ENCODE results near the gene NPIPB2.
"Not testable (repeated sequence)": the region's sequence is repeated elsewhere in the genome, so short reads cannot be mapped to it uniquely, and the experiment has no call there.

The NPIPB2 gene

DNA sequence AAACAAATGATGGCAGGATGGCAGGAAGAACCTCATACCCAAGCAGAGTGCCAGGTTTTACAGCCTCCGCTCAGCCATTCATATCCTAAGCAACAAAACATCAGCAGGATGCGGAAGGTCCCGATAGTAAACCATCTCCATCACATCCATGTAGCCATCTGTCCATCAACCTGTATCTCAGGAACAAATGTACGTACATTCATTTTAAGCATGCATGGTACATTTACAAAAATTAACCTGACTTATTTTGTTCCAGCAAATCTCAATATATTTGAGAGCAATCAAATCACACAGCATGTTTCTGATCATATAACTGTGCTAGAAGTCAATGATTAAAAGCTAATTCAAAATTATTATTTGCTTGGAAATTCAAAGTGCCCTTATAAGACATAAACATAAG is at the start of gene NPIPB2:
NPIPB2 (minus strand) TSS at position 101 of the 400 bp plus-strand sequence; CDS start at position 101, 0 bp downstream.
- not testable (repeated sequence) for DNase-seq

DNA sequence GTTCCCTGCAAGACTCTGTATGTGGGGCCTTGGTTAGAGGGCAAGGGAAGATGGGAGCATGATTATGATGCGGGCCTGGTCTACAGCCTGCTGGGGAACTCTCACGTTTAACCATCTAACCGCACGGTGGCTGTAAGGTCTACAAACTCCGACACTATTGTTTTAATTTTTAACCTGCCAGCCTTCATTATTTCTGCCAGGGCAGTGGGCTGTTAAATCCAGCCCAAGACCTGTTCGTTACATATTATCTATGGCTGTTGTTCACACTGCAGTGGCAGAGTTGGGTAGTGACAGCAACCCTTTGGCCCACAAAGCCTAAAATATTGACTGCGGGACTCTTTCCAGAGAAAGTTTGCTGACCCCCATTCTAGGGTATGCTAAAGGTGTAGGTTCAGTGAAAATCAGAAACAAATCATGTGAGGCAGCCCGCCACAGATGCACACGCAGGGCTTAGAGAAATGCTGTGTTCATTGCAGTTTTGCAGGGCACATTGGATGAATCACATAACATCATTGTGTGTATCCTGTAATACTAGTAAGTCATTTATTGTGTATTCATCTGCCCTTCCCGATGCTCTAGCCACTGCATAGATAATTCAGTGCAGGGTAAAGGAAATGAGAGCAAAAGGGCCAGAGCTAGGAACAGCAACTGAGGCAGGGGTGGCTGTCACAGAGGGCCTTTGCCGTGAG is 49.0 kb upstream of the NPIPB2 start:
- DNase-seq = no peak

DNA sequence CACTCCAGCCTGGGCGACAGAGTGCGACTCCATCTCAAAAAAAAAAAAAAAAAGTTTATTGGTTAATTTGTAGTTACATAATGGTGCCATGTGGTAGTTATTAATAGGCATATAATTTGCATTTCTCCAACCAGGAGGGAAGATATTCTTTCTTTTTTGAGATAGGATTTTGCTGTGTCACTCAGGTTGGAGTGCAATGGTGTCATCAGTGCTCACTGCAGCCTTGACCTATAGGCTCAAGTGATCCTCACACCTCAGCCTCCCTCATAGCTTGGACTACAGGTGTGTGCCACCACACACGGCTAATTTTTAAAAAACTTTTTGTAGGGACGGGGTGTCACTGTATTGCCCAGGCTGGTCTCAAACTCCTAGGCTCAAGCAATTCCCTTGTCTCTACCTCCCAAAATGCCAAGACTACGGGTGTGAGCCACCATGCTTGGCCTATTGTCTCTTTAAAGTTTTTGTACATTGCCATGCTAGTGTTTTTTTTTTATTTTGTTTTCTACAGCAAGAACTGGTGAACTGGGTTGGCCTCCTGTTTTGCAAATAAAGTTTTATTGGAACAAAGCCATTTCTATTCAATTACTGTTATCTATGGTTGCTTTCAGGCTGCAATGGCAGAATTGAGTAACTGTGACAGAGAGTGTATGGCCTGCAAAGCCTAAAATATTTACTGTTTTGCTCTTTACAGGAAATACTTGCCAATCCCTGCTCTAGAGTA is 46.6 kb upstream of the NPIPB2 start:
- no peak for DNase-seq

DNA sequence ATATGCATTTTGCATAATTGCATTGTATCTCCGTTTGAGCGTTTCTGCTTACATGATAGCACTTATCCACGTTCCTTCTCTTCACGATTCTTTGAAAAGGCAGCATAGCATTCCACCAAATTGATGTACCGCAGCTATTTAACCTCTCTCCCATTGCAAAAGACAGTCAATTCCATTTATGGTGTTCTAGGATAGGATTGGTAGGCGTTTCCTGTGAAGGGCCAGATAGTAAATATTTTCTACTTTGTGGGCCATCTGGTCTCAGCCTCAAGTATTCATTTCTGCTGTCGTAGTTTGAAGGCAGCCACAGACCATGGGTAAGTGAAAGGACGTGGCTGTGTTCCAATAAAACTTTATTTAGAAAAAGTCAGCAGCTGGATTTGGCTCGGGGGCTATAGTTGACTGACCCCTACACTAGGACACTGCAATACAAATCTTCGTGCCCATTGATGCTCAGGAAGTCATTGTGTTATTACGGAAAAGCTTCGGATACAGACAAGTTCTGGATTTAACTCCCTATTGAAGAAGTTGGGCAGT is 44.7 kb upstream of the NPIPB2 start:
- DNase-seq = no peak

DNA sequence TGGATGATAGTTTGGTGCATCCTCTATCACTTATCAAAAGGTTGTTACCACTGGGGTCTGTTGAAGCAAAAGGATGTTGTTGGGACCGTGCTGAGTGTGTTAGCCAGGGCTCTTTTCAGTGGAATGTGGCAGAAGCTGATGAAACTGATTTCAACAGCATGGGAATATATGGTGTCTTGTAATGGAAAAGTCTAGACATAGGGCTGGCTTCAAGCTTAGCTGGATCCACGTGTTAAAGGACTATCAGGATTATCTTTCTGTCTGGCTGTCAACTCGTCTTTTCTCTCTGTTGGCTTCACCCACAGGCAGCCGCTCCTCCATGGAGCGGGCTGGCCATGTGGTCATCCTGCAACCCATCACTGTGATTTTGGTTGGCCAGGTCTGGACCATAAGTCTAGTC is 43.4 kb upstream of the NPIPB2 start:
- no peak for DNase-seq

DNA sequence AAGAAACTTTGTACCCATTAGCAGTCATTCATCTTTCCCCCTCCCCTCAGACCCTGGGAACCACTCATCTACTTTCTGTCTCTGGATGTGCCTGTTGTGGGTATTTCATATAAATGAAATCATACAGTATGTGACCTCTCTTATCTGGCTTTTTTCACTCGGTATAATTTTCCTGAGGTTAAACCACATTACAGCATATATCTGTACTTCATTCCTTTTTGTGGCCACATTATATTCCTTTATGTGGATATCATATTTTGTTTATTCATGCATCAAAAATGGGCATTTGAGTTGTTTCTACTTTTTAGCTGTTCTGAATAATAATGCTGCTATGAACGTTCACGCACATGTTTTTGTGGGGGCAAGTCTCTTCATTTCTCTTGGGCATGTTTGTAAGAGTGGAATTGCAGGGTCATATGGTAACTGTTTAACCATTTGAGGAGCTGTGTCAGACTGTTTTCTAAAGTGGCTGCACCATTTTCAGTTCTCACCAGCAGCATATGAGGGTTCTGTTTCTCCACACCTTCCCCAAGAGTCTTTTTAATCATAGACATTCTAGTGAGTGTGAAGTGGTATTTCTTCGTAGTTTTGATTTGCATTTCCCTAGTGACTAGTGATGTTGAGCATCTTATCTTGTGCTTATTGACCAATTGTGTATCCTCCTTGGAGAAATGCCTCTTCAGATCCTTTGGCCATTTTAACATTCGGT is 38.4 kb upstream of the NPIPB2 start:
- DNase-seq = no peak

DNA sequence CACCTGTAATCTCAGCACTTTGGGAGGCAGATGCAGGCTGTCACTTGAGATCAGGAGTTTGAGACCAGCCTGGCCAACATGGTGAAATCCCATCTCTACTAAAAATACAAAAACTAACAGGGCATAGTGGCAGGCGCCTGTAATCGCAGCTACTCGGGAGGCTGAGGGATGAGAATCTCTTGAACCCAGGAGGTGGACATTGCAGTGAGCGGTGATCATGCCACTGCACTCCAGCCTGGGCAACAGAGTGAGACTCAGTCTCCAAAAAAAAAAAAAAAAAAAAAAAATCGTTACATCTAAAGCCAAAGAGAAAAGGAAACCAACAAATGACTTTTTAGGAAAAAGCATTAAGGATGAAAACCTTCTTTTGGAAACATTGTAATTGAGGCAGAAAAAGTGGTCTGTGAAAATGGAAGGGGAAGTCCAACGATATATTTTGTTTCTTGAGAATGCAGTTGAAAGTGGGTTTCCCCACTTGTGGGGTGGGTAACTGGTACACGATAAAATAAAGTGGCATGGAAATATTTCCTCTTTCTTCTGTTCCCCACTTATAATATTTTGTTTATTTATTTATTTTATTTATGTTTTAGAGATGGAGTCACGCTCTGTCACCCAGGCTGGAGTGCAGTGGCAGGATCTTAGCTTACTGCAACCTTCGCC is 37.3 kb upstream of the NPIPB2 start:
- no peak for DNase-seq

DNA sequence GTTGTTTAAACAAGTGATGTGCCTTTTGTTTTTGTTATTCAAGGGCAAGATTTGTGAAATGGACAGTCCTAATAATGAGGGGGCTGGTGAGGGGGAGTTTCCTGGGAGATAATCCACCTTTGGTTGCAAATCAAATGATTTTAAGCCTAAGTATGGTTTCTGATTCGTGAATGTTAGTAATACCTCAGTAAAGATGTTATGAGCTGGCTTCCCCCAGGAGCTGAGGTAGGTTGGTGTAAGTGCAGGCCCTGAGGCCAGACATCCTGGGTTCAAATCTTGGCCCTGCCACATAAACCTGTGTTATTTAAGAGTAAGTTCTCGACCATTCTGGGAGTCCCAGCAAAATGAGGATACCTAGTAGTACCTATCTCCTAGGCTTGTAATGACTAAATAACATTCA is 36.2 kb upstream of the NPIPB2 start:
- DNase-seq = no peak

DNA sequence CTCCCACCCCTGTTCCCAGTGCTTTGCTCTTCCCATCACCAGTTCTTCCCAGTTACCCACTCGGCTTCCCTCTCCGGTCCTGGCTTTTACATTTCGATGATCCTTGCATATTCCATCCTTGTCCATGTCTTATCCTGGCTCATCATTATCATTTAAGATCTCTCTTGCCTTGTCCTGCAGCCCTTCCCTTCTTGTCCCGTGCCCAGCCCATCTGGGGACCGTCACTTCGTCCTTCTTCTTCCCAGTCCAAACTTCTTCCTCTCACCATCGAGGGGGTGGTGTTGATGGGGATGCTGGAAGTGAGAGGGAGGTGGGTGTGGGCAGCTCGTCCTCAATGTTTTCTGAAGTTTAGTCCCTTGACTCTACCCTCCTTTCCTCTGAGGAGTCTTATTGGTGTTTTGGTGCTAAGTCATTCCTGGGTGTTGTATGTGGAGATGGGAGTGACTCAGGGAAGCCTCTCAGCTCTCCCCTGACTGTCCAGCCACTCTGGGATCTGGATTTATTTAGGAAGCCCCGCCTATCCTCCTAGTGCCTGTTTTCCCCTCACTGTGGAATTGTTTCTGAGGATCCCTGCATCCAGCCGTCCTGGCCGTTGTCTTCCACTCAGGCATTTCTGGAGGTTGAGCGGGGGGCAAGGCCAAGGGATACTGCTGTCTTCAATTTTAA is 35.7 kb upstream of the NPIPB2 start:
- no peak for DNase-seq

DNA sequence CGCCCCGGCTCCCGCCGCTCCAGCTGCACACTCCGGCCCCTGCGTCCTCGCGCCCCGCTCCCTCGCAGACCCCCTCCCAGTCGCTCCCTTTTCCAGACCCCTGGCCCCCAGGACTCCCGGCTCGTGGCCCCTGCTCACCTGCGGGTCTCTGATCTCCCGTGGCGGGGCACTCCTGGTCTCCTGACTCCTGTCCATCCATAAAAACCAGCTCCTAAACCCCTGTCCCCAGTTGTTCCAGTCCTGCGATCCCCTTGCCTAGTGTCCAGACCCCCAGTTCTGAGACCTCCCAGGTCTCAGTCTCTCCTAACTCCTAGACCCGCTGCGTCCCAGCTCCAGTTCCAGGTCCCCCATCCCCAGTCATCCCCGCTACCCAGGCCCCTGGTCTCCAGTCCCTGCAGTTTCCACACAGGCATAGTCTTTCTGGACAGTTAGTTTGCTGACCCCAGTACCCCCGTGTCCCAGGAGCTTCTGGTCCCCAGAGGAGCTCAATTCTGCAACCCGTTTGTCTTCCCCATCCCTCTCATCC is 35.1 kb upstream of the NPIPB2 start:
- DNase-seq = no peak

DNA sequence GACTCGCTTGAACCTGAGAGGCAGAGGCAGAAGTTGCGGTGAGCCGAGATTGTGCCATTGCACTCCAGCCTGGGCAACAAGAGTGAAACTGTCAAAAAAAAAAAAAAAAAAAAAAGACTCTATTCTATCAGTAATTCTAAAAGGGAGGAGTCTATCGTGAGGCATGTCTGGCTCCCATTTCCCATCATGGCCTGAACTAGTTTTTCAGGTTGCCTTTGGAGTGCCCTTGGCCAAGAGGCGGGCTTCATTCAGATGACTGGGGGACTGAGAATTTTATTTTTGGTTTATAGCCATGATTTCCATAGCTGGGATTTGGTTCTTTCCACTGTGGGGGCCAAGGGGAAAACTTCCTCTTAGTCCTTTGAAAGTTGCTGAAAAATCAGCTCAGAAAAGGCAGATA is 31.2 kb upstream of the NPIPB2 start:
- DNase-seq = no peak

DNA sequence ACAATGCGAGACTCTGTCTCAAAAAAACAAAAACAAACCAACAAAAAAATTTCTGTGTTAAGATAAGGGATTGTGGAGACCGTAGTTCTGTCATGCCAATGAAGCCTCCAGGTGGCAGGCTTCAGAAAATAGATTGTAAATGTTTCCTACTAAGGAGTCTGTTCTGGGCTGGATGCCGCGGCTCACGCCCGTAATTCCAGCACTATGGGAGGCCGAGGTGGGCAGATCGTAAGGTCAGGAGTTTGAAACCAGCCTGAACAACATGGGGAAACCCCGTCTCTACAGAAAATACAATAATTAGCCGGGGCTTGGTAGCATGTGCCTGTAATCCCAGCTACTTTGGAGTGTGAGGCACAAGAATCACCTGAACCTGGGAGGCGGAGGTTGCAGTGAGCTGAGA is 30.3 kb upstream of the NPIPB2 start:
- no peak for DNase-seq

DNA sequence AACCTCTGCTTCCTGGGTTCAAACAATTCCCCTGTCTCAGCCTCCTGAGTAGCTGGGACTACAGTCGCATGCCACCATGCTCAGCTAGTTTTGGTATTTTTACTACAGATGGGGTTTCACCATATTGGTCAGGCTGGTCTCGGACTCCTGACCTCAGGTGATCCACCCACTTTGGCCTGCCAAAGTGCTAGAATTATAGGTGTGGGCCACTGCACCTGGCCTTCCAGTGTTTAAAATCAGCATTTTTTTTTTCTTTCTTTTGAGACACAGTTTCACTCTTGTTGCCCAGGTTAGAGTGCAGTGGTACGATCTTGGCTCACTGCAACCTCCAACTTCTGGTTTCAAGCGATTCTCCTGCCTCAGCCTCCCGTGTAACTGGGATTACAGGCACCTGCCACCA is 28.4 kb upstream of the NPIPB2 start:
- not testable (repeated sequence) for DNase-seq

DNA sequence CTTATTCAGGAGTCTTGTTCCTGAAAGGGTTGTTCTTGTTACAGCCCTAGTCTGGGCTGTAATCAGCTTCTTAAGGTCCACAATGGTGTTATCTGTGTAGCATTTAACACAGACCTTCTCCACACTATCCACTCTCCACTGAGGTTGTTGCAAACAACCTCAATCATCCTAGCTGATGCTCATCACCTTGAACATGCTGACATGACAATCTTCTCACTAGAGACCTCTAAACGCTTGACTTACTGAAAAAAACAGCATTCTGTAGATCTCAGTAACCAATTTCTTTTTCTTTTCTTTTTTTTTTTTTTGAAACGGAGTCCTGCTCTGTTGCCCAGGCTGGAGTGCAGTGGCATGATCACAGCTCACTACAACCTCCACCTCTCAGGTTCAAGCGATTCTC is 26.7 kb upstream of the NPIPB2 start:
- no peak for DNase-seq

DNA sequence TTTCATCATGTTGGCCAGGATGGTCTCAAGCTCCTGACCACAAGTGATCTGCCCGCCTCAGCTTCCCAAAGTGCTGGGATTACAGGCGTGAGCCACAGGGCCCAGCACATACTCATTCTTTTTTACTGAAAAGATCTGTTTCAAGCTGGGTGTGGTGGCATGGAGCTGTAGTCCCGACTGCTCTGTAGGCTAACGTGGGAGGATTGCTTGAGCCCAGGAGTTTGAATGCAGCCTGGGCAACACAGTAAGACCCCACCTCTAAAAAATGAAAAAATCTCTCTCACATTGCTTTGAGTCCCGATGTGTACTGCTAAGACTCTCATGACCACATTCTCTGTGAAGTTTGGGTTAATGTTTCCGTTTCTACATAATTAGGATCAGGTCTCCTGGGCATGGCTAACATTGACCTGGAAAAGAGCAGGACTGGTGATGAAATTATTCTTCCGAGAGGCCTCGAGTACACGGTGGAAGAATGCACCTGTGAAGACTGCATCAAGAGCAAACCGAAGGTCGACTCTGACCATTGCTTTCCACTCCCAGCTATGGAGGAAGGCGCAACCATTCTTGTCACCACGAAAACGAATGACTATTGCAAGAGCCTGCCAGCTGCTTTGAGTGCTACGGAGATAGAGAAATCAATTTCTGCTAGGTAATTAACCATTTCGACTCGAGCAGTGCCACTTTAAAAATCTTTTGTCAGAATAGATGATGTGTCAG is 25.5 kb upstream of the NPIPB2 start:
- DNase-seq = no peak

DNA sequence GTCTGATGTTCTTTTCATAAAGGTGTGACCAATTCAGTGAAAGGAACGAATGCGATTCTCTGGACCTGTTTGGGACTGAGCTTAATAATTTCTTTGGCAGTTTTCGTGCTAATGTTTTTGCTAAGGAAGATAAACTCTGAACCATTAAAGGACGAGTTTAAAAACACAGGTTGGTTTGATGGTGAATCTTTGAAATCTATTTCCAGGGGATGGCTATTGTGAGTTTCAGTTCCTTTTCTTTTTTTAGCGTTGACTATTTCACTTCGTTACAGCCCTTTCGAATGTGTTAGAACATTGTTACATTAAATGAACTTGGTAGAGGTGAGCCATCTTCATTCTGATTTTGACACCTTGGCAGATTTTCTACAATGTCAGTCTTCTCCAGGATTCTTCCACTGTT is 24.3 kb upstream of the NPIPB2 start:
- no peak for DNase-seq

DNA sequence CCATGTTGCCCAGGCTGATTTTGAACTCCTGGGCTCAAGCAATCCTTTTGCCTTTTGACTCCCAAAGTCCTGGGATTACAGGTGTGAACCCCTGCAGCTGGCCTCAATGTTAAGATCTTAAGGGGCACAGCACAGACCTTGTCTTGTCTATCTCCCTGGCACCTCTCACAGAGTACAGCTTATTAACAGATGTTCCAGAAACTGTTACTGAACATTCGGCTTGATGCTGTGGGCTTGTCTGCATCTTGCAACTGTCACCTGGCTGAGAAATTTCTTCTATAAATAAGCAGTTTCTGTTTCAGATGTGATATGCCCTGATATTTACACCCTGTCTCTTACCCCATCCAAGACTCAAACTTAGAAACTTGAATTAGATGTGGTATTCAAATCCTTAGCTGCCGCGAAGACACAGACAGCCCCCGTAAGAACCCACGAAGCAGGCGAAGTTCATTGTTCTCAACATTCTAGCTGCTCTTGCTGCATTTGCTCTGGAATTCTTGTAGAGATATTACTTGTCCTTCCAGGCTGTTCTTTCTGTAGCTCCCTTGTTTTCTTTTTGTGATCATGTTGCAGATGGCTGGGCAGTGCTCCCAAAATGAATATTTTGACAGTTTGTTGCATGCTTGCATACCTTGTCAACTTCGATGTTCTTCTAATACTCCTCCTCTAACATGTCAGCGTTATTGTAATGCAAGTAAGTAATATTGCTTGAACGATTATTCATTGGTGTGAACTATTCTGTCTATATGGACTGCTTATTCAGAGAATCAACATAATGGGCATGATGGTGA is 23.1 kb upstream of the NPIPB2 start, which contains the start of gene TNFRSF17:
TNFRSF17 (plus strand) TSS at position 450 of the 791 bp plus-strand sequence; CDS start at position 565, 115 bp downstream.
- DNase-seq = no peak

DNA sequence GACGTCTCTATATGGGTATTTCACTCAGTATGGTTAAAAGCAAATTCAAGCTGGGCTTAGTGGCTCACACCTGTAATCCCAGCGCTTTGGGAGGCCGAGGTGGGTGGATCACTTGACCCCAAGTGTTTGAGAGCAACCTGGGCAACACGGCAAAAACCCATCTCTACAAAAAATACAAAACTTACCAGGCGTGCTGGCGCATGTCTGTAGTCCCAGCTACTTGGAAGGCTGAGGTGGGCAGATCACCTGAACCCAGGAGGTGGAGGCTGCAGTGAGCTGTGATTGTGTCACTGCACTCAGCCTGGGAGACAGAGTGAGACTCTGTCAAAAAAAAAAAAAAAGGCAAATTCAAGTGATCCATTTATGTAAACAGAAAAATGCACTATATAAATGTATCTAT is 21.9 kb upstream of the NPIPB2 start:
- DNase-seq = no peak

DNA sequence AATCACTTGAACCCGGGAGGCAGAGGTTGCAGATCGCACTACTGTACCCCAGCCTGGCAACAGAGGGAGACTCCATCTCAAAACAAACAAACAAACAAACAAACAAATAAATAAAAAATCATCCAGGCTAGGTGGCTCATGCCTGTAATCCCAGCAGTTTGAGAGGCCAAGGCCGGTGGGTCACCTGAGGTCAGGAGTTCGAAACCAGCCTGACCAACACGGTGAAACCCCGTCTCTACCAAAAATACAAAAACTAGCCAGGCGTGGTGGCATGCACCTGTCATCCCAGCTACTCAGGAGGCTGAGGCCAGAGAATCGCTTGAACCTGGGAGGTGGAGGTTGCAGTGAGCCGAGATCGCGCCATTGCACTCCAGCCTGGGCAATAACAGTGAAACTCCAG is 21.1 kb upstream of the NPIPB2 start:
- DNase-seq = not testable (repeated sequence)

DNA sequence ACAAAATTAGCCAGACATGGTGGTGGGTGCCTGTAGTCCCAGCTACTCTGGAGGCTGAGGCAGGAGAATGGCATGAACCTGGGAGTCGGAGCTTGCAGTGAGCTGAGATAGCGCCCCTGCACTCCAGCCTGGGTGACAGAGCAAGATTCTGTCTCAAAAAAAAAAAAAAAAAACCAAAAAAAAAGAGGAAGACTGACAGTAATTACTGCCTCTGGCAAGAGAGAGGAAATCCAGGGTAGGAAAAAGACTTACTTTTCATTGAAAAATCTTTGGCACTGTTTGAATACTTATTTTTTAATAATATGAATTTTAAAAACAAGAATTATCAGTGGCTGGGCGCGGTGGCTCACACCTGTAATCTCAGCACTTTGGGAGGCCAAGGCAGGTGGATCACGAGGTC is 20.6 kb upstream of the NPIPB2 start:
- DNase-seq = not testable (repeated sequence)

Data from stimulated activated naive CD4-positive, alpha-beta T cell (primary cell).